H1 (cell line): Measurements from ENCODE around the gene RARRES2. TPM values are rescaled to one million over a fixed set of nuclear protein-coding genes. Genes with fewer than 3 reads are reported as not detected.
A peak's percentile ranks its signal among the peaks of the same experiment; 100 is the strongest.

Source experiments
- CTCF ChIA-PET: fragments of 300-600 bp; sonication (Branson Sonifier 250); formaldehyde crosslinking; loops from one replicate; lab custom pipeline; 2021; ENCODE audit not compliant: partially characterized antibody; lab: Charles Lee
- POLR2A ChIA-PET: fragments of 300-600 bp; sonication (Branson Sonifier 250); formaldehyde crosslinking; loops from one replicate; lab custom pipeline; 2021; ENCODE audit warnings: inconsistent platforms; ENCODE audit not compliant: partially characterized antibody; lab: Charles Lee
- DNase-seq, 2 experiments: peaks; one replicate each; pipeline versions ENCODE4 v3.0.0 to v3.0.0-alpha.2; 2010 to 2022; ENCODE audit warnings: low spot score in 2 of 2, low read depth in 1 of 2, mixed read lengths in 1 of 2
- FAIRE-seq: peaks from 2 replicates; lab custom pipeline; 2011; peaks lifted over from hg19 to GRCh38; lab: Jason Lieb, UNC
- H2AFZ ChIP-seq: 2 replicates; pipeline ENCODE4 v1.8.1; 2012; ENCODE audit warnings: low read length, inconsistent platforms
- H2AK5ac ChIP-seq: 2 replicates; pipeline ENCODE4 v1.6.1; 2013; ENCODE audit warnings: low read depth, low read length
- H2BK120ac ChIP-seq: replicated peaks from 2 replicates; pipeline ENCODE3; 2013; ENCODE audit warnings: low read depth, low read length, inconsistent platforms
- H2BK12ac ChIP-seq: 2 replicates; pipeline ENCODE4 v1.6.1; 2013; ENCODE audit warnings: low read depth, low read length
- H2BK15ac ChIP-seq: 2 replicates; pipeline ENCODE4 v1.6.1; 2013; ENCODE audit warnings: low read length
- H2BK20ac ChIP-seq: 2 replicates; pipeline ENCODE4 v1.6.1; 2013; ENCODE audit warnings: low read length
- H2BK5ac ChIP-seq: 2 replicates; pipeline ENCODE4 v1.6.1; 2013; ENCODE audit warnings: low read depth, low read length
- H3K14ac ChIP-seq: 2 replicates; pipeline ENCODE4 v1.6.1; 2013; ENCODE audit warnings: inconsistent platforms; ENCODE audit not compliant: insufficient read length
- H3K18ac ChIP-seq: 2 replicates; pipeline ENCODE4 v1.6.1; 2013; ENCODE audit warnings: low read length; ENCODE audit errors: extremely low read depth
- H3K23ac ChIP-seq: 2 replicates; pipeline ENCODE4 v1.6.1; 2013; ENCODE audit warnings: inconsistent platforms; ENCODE audit not compliant: insufficient read length
- H3K23me2 ChIP-seq: 2 replicates; pipeline ENCODE4 v1.6.1; 2013; ENCODE audit warnings: low read depth, low read length
- H3K27ac ChIP-seq: 2 replicates; pipeline ENCODE4 v1.6.1; 2011; ENCODE audit warnings: low read depth, low read length, inconsistent platforms
- H3K27me3 ChIP-seq, 4 experiments: replicated peaks in 1 of 4; 1 replicate in 1 of 4; 2 replicates in 3 of 4; pipeline versions ENCODE4 v1.6.1 to v1.8.1; 2011 to 2013; ENCODE audit warnings: low read length in 3 of 4, mild to moderate bottlenecking in 3 of 4, inconsistent platforms in 2 of 4, mixed read lengths in 2 of 4, moderate library complexity in 1 of 4; ENCODE audit not compliant: control insufficient read depth in 3 of 4, insufficient read depth in 3 of 4; ENCODE audit errors: extremely low read depth in 1 of 4
- H3K36me3 ChIP-seq, 4 experiments: 2 replicates each; pipeline versions ENCODE4 v1.6.1 to v1.8.1; 2011 to 2013; ENCODE audit warnings: mild to moderate bottlenecking in 4 of 4, low read length in 3 of 4, moderate library complexity in 2 of 4, control low read depth in 1 of 4, inconsistent platforms in 1 of 4; ENCODE audit not compliant: insufficient read depth in 4 of 4, control insufficient read depth in 2 of 4
- H3K4ac ChIP-seq: replicated peaks from 2 replicates; pipeline ENCODE3; 2013; ENCODE audit warnings: low read length, low read depth, mixed read lengths, inconsistent platforms; ENCODE audit not compliant: insufficient read length
- H3K4me1 ChIP-seq, 4 experiments: replicated peaks in 1 of 4; 1 replicate in 1 of 4; 2 replicates in 3 of 4; pipeline versions ENCODE4 v1.6.1 to v1.8.1; 2011 to 2013; ENCODE audit warnings: low read length in 3 of 4, inconsistent platforms in 2 of 4, mixed read lengths in 1 of 4; ENCODE audit not compliant: insufficient read depth in 4 of 4, control insufficient read depth in 3 of 4
- H3K4me2 ChIP-seq, 2 experiments: 2 replicates each; pipeline versions ENCODE4 v1.6.1 to v1.8.1; 2011 to 2013; ENCODE audit warnings: low read depth in 2 of 2, low read length in 2 of 2, control low read depth in 1 of 2, inconsistent platforms in 1 of 2, mild to moderate bottlenecking in 1 of 2; ENCODE audit not compliant: insufficient read depth in 1 of 2
- H3K4me3 ChIP-seq, 4 experiments: fragments of 200-600, 300-600 bp in 1 of 4; sonication (generic), shearing (Covaris generic), sonication (Bioruptor Twin) in 1 of 4; 2 replicates each; pipeline versions ENCODE4 v1.5.1 to v1.8.1; 2011 to 2016; ENCODE audit warnings: low read length in 4 of 4, low read depth in 3 of 4, control low read depth in 2 of 4, inconsistent platforms in 2 of 4, mild to moderate bottlenecking in 2 of 4, mixed read lengths in 1 of 4, moderate library complexity in 1 of 4; ENCODE audit not compliant: insufficient read depth in 2 of 4; ENCODE audit errors: extremely low read depth in 1 of 4
- H3K56ac ChIP-seq: replicated peaks from 2 replicates; pipeline ENCODE3; 2013; ENCODE audit warnings: low read depth, mild to moderate bottlenecking, mixed read lengths, low read length, inconsistent platforms; ENCODE audit not compliant: insufficient read length
- H3K79me1 ChIP-seq: 2 replicates; pipeline ENCODE4 v1.6.1; 2013; ENCODE audit warnings: low read depth, low read length, control low read depth
- H3K79me2 ChIP-seq, 2 experiments: 2 replicates each; pipeline versions ENCODE4 v1.6.1 to v1.8.1; 2012 to 2013; ENCODE audit warnings: low read length in 2 of 2, mild to moderate bottlenecking in 2 of 2, inconsistent platforms in 1 of 2; ENCODE audit not compliant: insufficient read depth in 2 of 2, control insufficient read depth in 1 of 2
- H3K9ac ChIP-seq, 4 experiments: replicated peaks in 1 of 4; 1 replicate in 1 of 4; 2 replicates in 3 of 4; pipeline versions ENCODE4 v1.6.1 to v1.8.1; 2011 to 2013; ENCODE audit warnings: low read depth in 3 of 4, low read length in 3 of 4, control low read depth in 2 of 4, mild to moderate bottlenecking in 2 of 4, moderate library complexity in 2 of 4, inconsistent platforms in 1 of 4; ENCODE audit errors: extremely low read depth in 1 of 4
- H3K9me3 ChIP-seq, 2 experiments: 2 replicates each; pipeline versions ENCODE4 v1.6.1 to v1.8.1; 2012 to 2013; ENCODE audit warnings: mild to moderate bottlenecking in 2 of 2, moderate library complexity in 2 of 2, control low read depth in 1 of 2, inconsistent platforms in 1 of 2, low read depth in 1 of 2, low read length in 1 of 2, mixed read lengths in 1 of 2; ENCODE audit not compliant: insufficient read depth in 2 of 2
- H4K20me1 ChIP-seq, 2 experiments: replicated peaks in 1 of 2; 2 replicates each; pipeline versions ENCODE3 to v1.8.1; 2011 to 2013; ENCODE audit warnings: inconsistent platforms in 2 of 2, low read length in 2 of 2, mild to moderate bottlenecking in 1 of 2; ENCODE audit not compliant: insufficient read depth in 2 of 2, control insufficient read depth in 1 of 2
- H4K5ac ChIP-seq: 2 replicates; pipeline ENCODE4 v1.6.1; 2013; ENCODE audit warnings: low read length, low read depth, mixed read lengths, inconsistent platforms; ENCODE audit not compliant: insufficient read length
- H4K8ac ChIP-seq: 2 replicates; pipeline ENCODE4 v1.8.0; 2013; ENCODE audit warnings: mild to moderate bottlenecking, moderate library complexity, low read length, inconsistent platforms; ENCODE audit not compliant: insufficient read depth; ENCODE audit errors: extremely low read depth
- H4K91ac ChIP-seq: replicated peaks from 2 replicates; pipeline ENCODE3; 2013; ENCODE audit warnings: low read length, mixed read lengths, inconsistent platforms; ENCODE audit not compliant: insufficient read length
- ASH2L ChIP-seq: fragments of 200-600, 300-600 bp; sonication (generic); IDR thresholded peaks from one replicate; pipeline ENCODE4 v1.7.1; 2017; ENCODE audit warnings: low read length
- EP300 ChIP-seq, 2 experiments: IDR thresholded peaks; 1 replicate in 1 of 2; 2 replicates in 1 of 2; pipeline ENCODE4 v1.6.1; 2011 to 2012; ENCODE audit warnings: low read depth in 2 of 2, low read length in 2 of 2, mild to moderate bottlenecking in 2 of 2, borderline replicate concordance in 1 of 2, inconsistent platforms in 1 of 2, moderate library complexity in 1 of 2
- JUND ChIP-seq: IDR thresholded peaks from 2 replicates; pipeline ENCODE4 v1.6.1; 2011; ENCODE audit warnings: mild to moderate bottlenecking, improper control_type of control experiment, low read length
- POLR2A ChIP-seq, 2 experiments: IDR thresholded peaks; 1 replicate in 1 of 2; 2 replicates in 1 of 2; pipeline ENCODE4 v1.6.1; 2011; ENCODE audit warnings: low read depth in 2 of 2, low read length in 2 of 2, mild to moderate bottlenecking in 2 of 2; ENCODE audit errors: control extremely low read depth in 1 of 2
- SAP30 ChIP-seq: fragments of 300-600 bp; sonication (generic); IDR thresholded peaks from 2 replicates; pipeline ENCODE4 v1.7.1; 2012; ENCODE audit warnings: low read length, moderate library complexity, mild to moderate bottlenecking, inconsistent platforms; ENCODE audit not compliant: insufficient read depth, insufficient replicate concordance
- WGBS, 2 experiments: shearing (Covaris generic) in 1 of 2; methylation state at CpG; one replicate each; pipeline versions ENCODE4 v1.1.6 to v1.1.7; 2013 to 2015; ENCODE audit warnings: low lambda C conversion rate in 2 of 2, mixed read lengths in 2 of 2, inconsistent platforms in 1 of 2, low coverage in 1 of 2, missing lambda C conversion rate in 1 of 2; ENCODE audit not compliant: insufficient replicate concordance in 2 of 2, insufficient coverage in 1 of 2, insufficient read length in 1 of 2; ENCODE audit errors: extremely low coverage in 1 of 2, missing lambda C conversion rate in 1 of 2; 5-methylcytosine and 5-hydroxymethylcytosine counted together
- polyA plus RNA-seq, 7 experiments: library from polyadenylated mRNA; depleted of rRNA in 3 of 7; stranded (reverse) in 5 of 7; unstranded in 2 of 7; fragments of >200 nt in 5 of 7; fragments of 200-250 nt in 2 of 7; gene quantifications; 1 replicate in 5 of 7; 2 replicates in 1 of 7; 4 replicates in 1 of 7; pipeline versions ENCODE4 v1.2.1 to v1.2.3, GENCODE V29; 2011 to 2013; ENCODE audit warnings: missing spikeins in 2 of 7, mixed read lengths in 2 of 7
- total RNA-seq: library from RNA; stranded (reverse); fragmentation: NEBNext Ultra II Directional; extraction: Animal tissue kit (Norgen Biotek cat#: 25700); gene quantifications from 2 replicates; pipeline ENCODE4 v1.2.1, GENCODE V29; 2021
- TF ChIP-seq, protein P1 (sequence below): IDR thresholded peaks from 2 replicates; pipeline ENCODE4 v1.6.1; 2011; ENCODE audit warnings: low read length, improper control_type of control experiment

Gene RARRES2
- total and polyA plus RNA-seq, 2 of the 8 experiments (the other 6 are each of a cell fraction or from before 2014, with no cell fraction given) = 254 to 441 TPM

DNA sequence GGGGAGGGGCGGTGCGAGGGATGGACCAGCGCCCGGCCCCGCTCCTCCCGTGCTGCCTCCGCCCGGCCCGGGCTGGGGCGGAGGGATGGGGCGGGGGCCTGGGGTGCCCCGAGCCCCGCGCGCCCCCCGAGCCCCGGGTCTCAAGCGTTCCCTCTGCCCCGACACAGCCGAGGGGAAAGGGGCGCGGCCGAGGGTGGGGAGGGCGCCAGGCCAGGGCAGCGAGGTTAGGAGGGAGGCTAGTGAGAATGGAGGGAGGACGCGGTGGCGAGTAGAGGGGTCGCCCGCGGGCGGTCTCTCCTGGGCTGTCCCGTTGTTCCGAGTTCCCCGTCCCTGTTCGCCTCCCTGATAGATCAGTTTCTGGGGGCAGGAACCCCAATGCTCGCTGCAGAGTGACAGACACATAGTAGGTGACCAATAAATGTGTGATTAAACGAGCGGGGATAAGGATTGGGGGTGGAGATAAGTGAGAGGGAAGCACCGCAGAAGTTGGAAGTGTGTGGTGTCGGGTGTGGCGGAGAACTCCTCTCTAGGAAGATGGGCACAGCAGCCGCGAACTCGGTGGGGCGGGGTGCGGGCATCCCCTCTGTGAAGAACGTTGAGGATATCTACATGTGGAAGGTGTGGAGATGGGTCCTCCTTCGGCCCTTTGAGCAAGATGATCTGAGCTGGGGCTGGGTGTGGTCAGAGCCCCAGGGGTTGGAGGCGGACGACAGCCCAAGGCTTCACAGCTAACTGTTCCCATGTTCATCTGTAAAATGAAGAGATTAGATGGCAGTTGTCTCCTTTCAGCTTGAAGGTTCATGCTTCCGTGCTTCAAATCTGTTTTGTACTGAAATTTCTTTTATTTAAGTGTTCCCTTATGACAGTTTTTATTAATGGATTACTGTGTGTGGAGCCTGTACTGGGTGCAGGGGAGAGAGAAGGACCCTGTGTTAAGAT is 38.3 kb upstream of the RARRES2 start:
- H3K23ac ChIP-seq = no peak overlapping the region
- no peak overlapping the region for H2BK20ac ChIP-seq
- H3K14ac ChIP-seq = no peak overlapping the region
- H3K79me2 ChIP-seq = peaks cover 0 to 44% of the 10 kb centered on the region in 2 experiments
- TF ChIP-seq, protein P1, sequence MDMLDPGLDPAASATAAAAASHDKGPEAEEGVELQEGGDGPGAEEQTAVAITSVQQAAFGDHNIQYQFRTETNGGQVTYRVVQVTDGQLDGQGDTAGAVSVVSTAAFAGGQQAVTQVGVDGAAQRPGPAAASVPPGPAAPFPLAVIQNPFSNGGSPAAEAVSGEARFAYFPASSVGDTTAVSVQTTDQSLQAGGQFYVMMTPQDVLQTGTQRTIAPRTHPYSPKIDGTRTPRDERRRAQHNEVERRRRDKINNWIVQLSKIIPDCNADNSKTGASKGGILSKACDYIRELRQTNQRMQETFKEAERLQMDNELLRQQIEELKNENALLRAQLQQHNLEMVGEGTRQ = no peak
- TF ChIP-seq EP300 (IDR thresholded peaks at IDR 0.05; ENCODE audit: borderline replicate concordance in 1 of 2, low read depth in 2 of 2, low read length in 2 of 2) = no peak
- TF ChIP-seq ASH2L = peak; percentile 11
- peak; percentile 38 for TF ChIP-seq SAP30
- peak in 1 of 2 experiments; percentile 27; a peak in 1 of 3 replicates for TF ChIP-seq POLR2A (IDR thresholded peaks at IDR 0.05; ENCODE audit: control extremely low read depth in 1 of 2, low read depth in 2 of 2, low read length in 2 of 2)
- TF ChIP-seq JUND = no peak
- H3K23me2 ChIP-seq = peaks cover 11% of the 10 kb centered on the region
- POLR2A ChIA-PET = interaction anchor here (0.8 to 1.9 kb wide), 11 partner anchors 10 to 44 kb away, joined by 3 to 30 read pairs (median 4); partner anchors contain the start of gene REPIN1
- H2AFZ ChIP-seq = no peak overlapping the region
- H2BK120ac ChIP-seq = peak overlapping the region; percentile 33
- no peaks in the 10 kb centered on the region for H3K27me3 ChIP-seq
- peak overlapping the region; percentile 85 for H3K18ac ChIP-seq
- H3K27ac ChIP-seq = peak overlapping the region; percentile 68
- H2BK12ac ChIP-seq = 0 out of 2 replicates have a peak overlapping the region, but pooled peaks have one; percentile 86
- CTCF ChIA-PET = interaction anchor here (0.6 to 1.5 kb wide), 6 partner anchors 10 to 102 kb away, joined by 3 to 4 read pairs (median 4); a partner anchor contains a TSS
- peak overlapping the region; percentile 14; the same call in 1 of the 2 replicates for H2BK15ac ChIP-seq
- 3% methylated on average over 24 of the region's 52 CpGs; no CpG with 5 or more reads in 1 of the 2 experiments for WGBS, 2 experiments
- peak overlapping the region; percentile 82 for H4K5ac ChIP-seq
- peak overlapping the region; percentile 75 for H4K91ac ChIP-seq
- H3K4ac ChIP-seq = peak overlapping the region; percentile 59
- no peaks in the 10 kb centered on the region for H4K20me1 ChIP-seq
- H3K9me3 ChIP-seq = no peaks in the 10 kb centered on the region
- H3K79me1 ChIP-seq = peaks cover 15% of the 10 kb centered on the region
- H3K4me2 ChIP-seq = peak overlapping the region; percentile 94
- H3K9ac ChIP-seq = peak overlapping the region; percentile 59 to 84 (median 71)
- H3K36me3 ChIP-seq = 0 out of 8 replicates have a peak, but pooled peaks cover 0 to 8% (median 0%) of the 10 kb centered on the region in 4 experiments
- peaks cover 21 to 52% (median 34%) of the 10 kb centered on the region in 4 experiments for H3K4me1 ChIP-seq
- no peak overlapping the region for H2AK5ac ChIP-seq
- peak overlapping the region; percentile 96 for H3K56ac ChIP-seq
- H4K8ac ChIP-seq = peak overlapping the region; percentile 71; the same call in 1 of the 2 replicates
- peak overlapping the region; percentile 88 to 96 (median 90) for H3K4me3 ChIP-seq
- peak overlapping the region; percentile 93; the same call in 1 of the 2 replicates for H2BK5ac ChIP-seq
- FAIRE-seq (no peak), DNase-seq (no peak)
